Measurements from ENCODE around the gene IRF7. TPM values are rescaled to one million over a fixed set of nuclear protein-coding genes. Genes with fewer than 3 reads are reported as not detected.
"Not testable (repeated sequence)": the region's sequence is repeated elsewhere in the genome, so short reads cannot be mapped to it uniquely, and the experiment has no call there.

The IRF7 gene
- total RNA-seq = 19.5 TPM

DNA sequence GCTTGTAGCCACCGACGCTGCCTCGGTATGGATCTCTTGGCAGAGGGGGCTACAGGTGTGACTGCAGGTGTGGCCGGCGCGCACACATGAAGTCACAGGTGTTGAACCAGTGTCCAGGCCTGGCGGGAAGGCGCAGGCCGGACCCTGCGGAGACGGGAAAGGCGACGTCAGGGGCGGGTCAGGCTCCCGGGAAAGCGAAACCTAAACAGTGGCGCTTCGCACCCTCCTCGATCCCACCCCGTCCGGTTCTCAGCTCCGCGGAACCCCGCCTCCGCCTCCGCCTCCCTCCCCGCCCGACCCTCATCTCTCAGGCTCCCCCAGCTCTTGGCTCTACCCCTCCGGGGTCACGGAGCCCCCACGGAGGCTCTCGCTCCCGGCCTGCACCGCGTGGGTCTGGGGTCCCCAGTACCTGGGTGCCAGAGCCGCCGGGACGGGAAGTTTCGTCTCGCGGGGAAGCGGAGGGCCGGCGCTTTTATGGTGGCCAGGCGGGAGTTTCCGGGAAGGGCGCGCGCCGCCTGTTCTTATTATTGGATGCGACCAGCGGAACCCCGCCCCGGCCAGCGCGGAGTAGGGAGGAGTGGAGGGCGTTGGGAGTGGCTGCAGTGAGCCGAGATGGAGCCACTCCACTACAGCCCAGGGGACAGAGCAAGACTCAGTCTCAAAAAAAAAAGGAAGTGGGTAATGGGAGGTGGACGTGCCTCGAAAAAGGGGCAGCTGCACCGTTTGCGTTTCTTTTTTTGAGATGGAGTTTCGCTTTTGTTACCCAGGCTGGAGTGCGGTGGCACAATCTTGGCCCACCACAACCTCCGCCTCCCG is at the start of gene IRF7:
IRF7 (minus strand) TSS at position 447 of the 816 bp plus-strand sequence. CDS start 586 bp downstream, outside the sequence.
- peak; percentile 68 for ATAC-seq

DNA sequence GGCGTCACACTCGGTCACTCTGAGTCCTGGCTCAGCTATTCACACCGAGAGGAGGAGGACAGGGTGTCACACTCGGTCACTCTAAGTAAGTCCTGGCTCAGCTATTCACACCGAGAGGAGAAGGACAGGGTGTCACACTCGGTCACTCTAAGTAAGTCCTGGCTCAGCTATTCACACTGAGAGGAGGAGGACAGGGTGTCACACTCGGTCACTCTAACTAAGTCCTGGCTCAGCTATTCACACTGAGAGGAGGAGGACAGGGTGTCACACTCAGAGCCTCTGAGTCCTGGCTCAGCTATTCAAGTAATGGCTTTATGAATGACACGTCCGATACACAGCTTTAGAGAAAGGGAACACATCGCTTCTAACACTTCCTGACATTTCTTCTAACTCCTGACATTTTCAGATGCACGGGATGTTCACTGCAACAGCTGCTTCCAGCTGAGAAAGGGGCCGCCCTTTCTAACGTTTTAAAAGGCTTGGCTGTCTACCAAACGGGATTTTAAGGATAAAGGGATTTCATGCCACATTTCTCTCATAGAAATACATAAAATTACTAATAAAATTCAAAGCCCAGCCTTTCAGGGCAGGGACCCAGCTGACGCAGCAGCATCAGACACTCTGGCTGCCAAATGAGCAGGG is 49.4 kb upstream of the IRF7 start:
- ATAC-seq = no peak

DNA sequence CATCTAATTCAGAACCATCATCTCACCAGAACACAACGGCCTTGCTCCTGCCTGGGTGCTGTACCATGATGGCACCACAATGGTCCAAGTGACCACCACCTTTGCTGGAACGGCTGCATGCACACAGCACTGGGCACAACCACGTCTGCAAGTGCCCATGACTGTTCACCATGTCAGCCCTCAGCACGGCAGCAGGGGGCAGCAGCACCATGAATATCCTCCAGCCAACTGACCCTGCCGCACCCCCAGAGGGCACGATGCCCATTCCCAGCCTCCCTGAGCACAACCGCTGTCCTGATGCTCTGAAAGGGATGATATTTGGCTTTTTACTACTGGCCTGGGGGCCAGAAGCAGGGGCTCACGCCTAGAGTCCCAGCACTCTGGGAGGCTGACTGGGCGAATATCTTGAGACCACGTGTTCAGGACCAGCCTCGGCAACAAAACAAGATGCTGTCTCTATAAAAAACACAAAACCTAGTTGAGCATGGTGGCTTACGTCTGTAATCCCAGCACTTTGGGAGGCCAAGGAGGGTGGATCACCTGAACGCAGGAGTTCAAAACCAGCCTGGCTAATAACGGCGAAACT is 47.0 kb upstream of the IRF7 start:
- peak; percentile 65 for ATAC-seq

DNA sequence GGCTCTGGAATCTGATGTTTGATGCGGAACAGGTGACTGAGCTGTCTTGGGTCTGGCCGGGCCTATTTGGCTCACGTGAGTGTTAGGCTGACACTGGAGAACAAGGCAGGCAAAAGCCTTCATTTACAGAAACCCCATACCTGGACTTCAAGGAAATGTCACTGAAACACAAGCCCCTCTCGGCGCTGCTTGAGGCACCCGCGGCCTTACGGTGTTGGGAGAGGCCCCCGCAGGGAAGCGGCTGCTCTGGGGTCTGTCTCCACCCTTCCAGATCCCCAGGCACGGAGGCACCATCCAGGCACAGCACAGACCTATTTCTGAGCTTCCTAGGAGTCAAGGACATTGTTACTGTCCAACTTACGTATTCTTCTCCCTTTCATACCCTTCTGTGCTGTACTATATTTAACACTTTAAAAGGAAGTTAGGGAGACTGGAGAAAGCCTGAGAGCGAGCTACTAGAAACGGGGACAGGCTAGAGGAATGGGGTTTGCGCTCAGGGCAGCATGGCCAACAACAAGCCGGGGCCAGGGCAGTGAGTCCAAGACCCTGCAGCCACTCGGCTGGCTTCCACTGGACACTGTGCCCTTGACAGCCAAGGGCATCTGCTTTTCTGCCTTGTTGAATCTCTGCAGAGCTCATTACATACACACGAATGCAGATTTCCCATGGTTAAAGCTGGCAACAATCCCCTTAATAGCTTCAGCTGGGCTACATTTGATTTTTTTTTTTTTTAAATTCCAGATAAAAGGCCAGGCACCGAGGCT is 45.1 kb upstream of the IRF7 start:
- ATAC-seq = no peak

DNA sequence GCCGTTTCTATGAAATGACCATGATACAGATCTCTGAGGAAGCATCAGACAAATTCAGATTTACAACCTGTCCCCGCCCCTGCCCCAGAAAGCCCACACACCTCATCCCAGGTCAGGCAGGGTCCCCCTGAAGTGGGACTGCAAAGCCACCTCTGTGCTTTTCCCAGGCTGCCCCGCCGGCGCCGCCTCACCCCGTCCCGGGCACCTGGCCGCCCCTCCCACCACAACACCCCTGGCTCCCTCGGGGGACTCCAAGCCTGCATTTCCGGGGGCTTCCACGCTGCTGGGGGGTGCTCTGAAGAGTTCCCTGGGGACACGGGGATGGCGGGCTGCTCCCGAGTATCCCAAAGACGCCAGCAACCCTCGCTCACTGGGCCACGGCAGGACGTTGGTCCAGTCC is 44.5 kb upstream of the IRF7 start:
- ATAC-seq = no peak

DNA sequence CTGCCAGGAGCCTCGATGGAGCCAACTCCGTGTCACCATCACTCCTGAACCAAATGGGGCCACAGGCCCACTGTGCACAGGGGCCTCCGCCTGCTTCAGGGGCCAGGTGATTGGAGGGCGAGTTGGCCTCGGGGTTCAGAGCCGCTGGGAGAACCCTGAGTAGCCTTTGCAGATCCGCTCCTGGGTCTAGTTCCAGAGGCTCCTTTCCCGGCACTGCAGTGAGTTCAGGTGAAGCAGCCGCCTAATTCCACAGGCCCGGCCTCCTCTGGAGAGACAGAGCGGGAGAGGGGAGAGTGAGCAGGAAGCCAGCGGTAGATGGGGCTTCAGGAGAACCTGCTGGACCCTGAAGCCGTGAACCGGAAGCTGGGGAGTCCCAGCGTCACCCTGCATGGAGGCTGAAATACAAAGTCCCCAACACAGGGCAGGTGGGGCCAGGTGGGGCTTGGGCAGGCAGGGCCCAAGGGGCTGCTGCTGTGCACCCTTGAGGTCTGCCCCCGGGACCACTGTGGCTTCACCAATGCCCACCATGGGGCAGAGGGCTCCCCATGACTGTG is 43.9 kb upstream of the IRF7 start:
- no peak for ATAC-seq

DNA sequence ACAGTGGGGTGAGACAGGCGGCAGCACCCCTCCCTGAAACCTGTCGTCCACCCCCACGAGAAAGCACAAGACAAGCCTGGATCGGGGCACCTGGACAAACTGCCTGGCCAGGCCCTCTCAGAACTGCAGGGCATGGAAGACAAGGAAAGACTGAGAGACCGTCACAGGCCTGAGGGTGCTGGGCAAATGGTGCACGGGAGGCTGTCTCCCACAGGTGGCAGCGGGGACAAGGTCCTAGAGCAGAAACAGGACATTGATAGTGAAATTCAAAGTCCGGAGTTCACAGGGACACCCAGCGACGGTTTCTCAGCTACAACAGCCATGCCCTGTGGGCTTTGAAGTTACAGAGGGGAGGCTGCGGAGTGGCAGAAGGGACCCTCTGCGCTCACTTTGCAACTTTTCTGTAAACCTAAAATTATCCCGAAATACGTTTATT is 42.0 kb upstream of the IRF7 start:
- no peak for ATAC-seq

DNA sequence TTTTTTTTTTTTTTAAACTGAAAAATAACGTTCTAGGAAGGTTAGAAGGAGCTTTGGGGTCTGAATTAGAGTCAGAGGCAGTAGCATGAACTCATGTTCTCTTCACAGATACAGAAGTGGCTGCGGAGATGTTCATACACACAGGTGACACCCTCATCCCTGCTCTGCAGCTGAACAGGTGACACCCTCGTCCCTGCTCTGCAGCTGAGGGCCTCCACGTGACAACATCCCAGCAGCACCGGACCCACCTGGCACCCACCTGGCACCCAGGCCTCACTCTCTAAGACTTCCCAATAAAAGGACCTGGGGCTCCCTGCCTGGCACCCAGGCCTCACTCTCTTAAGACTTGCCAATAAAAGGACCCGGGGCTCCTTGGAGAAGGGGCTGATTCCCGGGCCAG is 41.1 kb upstream of the IRF7 start:
- ATAC-seq = no peak

DNA sequence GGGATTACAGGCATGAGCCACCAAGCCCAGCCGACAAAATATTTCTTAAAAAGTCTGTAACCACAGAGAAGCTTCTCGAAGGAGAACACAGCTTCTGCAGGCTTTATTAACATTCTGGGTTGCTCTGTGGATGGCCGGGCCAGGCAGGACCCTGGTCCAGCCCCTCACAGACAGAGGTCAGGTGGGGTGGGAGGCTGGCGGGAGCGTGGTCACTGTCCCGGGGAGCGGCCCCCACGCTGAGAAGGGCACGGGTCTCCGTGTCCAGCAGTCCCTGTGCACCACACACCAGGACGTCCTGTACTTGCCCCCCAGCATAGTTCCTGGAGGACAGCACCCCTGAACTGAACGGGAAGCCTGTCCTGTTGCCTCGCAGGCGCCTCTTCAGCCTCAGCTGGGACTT is 40.7 kb upstream of the IRF7 start:
- no peak for ATAC-seq

DNA sequence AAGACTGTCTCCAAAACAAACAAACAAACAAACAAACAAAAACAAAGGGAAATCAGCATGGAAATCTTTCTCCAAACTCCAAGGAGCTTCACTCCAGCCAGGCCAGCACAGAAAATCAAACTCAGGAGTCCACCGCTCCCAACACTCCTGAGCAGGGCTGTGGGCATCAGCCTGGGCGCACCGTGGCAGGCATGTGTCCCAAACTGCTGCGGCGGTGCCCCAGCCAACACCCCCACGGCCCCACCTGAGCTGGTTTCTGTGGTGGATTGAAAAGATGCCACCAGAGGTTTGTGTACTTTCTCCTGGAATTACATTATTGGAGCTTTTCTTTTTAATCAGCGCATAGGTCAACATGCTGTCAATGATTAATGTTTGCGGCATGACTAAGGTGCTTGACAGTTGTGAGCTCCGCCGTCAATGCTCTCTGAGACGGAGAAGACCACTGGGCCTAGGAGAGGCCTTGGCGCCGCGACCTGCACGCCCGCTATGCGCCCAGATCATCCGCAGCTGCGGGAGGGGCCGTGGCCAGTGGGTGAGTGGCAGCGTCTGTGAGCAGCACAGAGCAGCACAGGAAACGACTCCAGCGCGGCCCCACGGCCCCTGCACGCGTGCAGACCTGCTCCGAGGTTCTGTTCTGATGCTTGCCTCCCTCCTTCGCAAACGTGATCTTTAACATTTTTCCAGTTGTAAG is 39.4 kb upstream of the IRF7 start:
- no peak for ATAC-seq

DNA sequence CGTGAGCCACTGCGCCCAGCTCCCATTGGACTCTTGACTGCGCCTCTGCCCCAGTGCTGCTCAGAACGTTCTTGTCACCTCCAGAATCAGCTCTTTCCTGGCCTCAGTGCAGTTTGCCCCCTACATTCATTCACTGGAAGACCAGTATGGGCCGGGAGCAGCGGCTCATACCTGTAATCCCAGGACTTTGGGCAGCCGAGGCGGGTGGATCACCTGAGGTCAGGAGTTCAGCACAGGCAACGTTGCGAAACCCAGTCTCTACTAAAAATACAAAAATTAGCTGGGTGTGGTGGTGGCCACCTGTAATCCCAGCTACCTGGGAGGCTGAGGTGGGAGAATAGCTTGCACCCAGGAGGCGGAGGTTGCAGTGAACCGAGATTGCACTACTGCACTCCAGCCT is 38.7 kb upstream of the IRF7 start:
- ATAC-seq = not testable (repeated sequence)

DNA sequence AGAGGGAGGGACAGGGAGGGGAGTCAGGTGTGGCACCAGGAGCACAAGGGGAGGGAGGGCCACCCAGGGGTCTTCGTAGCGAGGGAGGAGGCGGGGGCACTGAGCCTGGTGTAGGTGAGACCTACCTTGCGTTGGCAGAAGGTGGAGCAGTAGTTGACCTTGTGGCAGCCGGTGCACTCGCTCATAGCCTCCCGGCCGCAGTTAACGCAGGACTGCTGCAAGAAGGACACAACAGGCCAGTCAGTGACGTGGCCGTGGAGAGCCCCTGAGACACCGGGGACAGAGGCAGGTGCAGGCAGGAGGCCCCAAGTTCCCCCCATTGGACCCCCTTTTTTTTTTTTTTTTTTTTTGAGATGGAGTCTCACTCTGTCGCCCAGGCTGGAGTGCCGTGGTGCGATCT is 38.1 kb upstream of the IRF7 start:
- peak; percentile 28 for ATAC-seq

DNA sequence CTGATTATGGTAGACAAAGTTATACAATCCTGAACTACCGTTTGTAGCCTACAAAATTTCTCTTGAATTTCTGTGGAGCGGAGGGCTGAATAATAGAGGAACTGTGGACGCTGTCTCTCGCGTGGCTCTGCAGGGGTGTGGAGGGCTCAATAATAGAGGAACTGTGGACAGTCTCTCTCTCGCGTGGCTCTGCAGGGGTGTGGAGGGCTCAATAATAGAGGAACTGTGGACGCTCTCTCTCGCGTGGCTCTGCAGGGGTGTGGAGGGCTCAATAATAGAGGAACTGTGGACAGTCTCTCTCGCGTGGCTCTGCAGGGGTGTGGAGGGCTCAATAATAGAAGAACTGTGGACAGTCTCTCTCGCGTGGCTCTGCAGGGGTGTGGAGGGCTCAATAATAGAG is 37.4 kb upstream of the IRF7 start:
- not testable (repeated sequence) for ATAC-seq

DNA sequence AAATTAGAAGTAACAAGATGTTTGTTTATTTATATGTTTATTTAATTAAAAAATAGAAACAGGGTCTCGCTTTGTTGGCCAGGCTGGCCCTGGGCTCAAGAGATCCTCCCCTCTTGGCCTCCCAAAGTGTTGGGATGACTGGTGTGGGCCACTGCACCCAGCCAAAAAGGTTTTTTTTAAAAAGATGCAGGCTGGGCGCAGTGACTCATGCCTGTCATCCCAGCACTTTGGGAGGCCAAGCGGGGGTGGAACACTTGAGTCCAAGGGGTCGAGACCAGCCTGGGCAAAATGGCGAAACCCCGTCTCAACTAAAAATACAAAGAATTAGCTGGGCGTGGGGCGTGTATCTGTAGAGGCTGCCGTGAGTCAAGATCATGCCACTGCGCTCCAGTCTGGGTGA is 34.7 kb upstream of the IRF7 start:
- ATAC-seq = no peak

DNA sequence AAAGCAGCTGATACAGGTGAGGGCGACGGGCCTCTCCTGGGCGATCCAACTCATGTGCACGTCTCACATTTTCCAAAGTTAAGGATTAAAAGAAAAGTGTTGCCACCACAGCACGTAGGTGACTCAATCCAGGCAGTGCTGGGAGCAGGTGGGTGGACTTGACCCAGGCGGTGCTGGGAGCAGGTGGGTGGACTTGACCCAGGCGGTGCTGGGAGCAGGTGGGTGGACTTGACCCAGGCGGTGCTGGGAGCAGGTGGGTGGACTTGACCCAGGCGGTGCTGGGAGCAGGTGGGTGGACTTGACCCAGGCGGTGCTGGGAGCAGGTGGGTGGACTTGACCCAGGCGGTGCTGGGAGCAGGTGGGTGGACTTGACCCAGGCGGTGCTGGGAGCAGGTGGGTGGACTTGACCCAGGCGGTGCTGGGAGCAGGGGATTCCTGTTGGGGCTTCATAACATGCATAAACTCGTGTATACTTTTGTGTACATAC is 32.0 kb upstream of the IRF7 start:
- not testable (repeated sequence) for ATAC-seq

DNA sequence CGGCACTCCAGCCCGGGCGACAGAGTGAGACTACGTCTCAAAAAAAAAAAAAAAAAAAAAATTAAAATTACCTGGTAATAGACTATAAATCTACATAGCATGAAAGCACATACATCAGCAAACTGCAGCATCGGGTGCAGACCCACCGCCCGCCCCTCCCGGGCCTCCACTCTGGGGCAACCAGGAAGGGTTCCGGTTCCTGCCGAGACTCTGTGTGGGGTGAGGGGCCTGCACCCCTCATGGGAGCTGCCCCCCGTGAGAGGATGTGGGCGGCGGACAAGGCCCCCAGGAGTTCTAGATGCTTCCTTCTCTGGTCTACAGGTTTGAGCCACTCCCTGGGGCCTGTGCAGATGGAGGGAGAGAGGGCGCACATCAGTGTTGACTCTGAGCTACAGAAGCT is 30.5 kb upstream of the IRF7 start:
- no peak for ATAC-seq

DNA sequence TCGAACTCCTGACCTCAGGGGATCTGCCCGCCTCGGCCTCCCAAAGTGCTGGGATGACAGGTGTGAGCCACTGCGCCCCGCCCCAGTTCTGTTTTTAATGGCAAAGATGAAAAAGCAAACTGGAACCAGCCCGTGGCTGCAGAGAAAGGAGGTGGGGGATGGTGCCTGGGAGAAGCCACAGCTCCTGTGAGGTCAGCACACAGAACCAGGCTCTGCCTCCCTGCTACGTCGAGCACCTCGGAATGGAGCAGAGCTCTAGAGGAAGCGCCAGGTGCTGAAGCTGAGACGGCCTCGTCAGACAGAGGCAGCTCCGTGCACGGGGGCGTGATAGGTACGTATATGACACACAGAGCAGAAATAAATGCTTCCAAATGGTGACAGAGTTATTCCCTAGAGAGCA is 29.8 kb upstream of the IRF7 start:
- ATAC-seq = no peak

DNA sequence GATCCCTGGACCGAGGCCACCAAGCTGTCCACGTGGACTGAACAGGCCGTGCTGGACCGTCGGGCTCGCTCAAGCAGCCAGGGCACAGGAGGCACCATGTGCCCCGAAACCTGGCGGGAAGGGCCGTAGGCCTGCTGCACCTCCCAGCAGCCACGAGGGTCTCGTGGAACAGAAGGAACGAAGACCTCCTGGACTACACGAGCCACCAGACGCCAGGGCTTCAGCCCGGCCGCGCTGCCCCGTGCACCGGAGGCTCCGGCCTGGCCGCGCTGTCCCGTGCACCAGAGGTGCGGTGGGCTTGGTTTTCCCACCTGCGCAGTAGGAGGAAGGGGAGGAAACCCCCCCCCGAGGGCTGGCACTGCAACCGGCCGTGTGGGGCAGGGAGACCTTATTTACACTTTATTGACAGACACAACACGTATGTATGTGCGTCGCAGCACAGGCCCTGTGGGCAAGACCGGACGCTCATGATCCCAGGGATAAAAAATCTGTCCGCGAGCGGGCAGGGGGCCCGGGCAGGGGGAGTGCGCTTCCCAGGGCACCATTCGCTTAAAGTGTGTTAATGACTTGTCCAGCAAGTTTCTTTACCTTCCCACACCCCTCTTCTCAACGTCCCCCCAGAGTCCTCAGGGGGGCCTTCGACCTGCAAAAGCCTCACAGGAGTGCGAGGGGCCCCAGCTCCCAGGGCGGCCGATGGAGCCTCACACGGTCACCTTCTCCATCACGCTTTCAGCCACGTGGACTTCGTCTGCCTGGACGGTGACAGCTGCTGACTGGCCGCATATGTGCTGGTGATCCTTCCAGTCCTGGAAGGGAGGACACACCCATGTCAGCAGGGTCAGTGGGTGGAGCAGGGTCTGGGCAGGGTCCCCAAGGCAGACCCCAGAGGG is 28.3 kb upstream of the IRF7 start:
- ATAC-seq = no peak

DNA sequence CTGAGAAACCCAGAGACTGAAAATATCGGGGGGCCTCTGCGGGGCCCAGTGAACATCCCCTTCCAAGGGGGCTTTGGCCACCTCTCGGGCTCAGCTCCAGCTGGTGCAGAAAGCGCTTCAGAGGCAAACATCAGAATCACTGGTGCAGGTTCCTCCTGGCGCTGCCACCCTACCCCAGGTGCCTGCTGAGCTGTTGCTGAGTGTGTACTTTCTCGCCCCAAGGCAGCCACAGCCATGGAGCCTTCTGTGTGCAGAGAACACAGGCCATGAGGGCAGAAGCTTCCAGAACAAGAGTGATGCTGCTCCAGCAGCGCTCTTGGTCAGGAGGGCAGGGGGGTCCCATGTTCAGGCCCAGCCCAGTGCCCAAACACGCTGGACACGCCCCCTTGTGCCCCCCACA is 27.6 kb upstream of the IRF7 start:
- ATAC-seq = no peak

DNA sequence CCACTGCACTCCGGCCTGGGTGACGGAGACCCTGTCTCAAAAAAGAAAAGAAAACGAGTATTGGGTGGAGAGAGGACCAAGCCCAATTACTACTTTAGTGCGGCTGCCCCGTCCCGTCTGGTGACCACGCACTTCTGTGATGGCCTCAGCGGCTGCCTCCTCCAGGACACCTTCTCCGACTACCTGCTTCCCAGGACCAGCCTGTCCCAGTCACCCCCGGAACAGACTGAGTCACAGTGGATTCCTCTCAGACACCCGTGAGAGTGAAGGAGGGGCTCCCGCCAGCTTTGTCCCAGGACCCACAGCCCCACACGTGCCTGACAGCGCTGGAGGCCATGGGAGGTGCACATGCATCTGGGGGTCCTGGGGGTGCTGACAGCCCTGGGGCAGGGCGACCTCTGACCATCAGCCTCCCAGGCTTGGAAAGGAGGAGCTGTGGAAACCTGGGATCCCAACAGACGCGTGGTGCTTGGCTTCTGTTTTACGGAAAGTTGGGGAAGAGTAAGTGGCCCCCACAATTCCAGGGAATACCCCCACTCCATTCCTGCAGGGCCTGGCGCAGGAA is 26.1 kb upstream of the IRF7 start:
- no peak for ATAC-seq

All from esophagus mucosa (tissue), 1 donor.